ENCODE measurements around the gene TBC1D5. TPM values are rescaled to one million over a fixed set of nuclear protein-coding genes. Genes with fewer than 3 reads are reported as not detected.

The TBC1D5 gene
- total and polyA plus RNA-seq, 2 of the 8 experiments (the other 6 are each of a cell fraction or from before 2014, with no cell fraction given), result 11.0 to 22.9 TPM

DNA sequence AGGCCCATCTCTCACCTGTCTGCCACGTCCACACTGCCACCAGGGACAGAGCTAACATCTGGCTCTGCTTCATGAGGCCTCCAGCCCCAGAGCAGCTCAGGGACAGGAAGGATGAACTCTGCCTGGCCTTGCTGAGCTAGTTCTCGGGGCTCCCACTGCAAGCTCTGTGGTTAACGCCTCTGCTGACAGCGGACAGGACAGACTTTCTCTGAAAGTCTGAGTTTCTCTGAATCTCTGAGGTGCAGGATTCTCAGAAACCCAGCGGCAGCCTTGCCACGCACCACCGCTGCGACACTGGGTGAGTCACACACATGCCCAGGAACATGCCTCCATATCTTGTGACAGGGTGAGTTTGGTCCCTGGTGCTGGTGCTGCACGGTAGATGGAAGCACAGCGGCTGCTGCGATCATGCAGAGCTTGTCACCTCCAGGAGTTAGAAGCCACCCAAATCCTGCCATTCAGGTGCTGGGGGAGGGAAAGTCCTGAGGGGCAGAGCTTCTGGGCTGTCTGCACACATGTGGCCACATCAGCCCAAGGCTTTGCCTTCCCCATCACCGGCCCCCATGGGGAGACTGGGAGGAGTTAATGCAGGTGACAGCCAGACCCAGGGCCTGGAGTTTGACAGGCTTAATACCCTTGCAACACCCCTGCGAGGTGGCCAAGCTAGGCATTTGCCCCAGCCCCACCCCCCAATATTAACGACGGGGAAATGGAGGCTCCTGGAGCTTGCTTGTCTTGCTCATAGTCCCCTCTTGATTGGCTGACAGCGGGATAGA is 590.6 kb downstream of the TBC1D5 start:
- H3K79me2 ChIP-seq (ENCODE audit: control insufficient read depth in 1 of 2, insufficient read depth in 2 of 2, low read length in 2 of 2), result no peaks in the 10 kb centered on the region
- no peak overlapping the region for H2BK12ac ChIP-seq (ENCODE audit: low read depth, low read length)
- H4K20me1 ChIP-seq (replicated peaks in 1 of 2; ENCODE audit: control insufficient read depth in 1 of 2, insufficient read depth in 2 of 2, low read length in 2 of 2), result no peaks in the 10 kb centered on the region
- H4K8ac ChIP-seq (ENCODE audit: extremely low read depth, insufficient read depth, low read length), result no peak overlapping the region
- no peak overlapping the region for H3K4me3 ChIP-seq (ENCODE audit: extremely low read depth in 1 of 4, insufficient read depth in 2 of 4, low read depth in 3 of 4, low read length in 4 of 4)
- no peak overlapping the region for H2BK120ac ChIP-seq (replicated peaks; ENCODE audit: low read depth, low read length)
- ChIA-PET POLR2A (ENCODE audit: partially characterized antibody) (interaction anchor here (0.9 kb wide), 1 partner anchor 15 kb away, joined by 3 read pairs; no protein-coding TSS in a partner anchor), CTCF (ENCODE audit: partially characterized antibody) (interaction anchor here (0.7 kb wide), 1 partner anchor 551 kb away, joined by 3 read pairs; no protein-coding TSS in a partner anchor)
- H3K23ac ChIP-seq (ENCODE audit: insufficient read length), result no peak overlapping the region
- no peak overlapping the region for H3K9ac ChIP-seq (replicated peaks in 1 of 4; ENCODE audit: extremely low read depth in 1 of 4, low read depth in 3 of 4, low read length in 3 of 4)
- no peaks in the 10 kb centered on the region for H3K23me2 ChIP-seq (ENCODE audit: low read depth, low read length)
- no peak overlapping the region for H2BK5ac ChIP-seq (ENCODE audit: low read depth, low read length)
- H2BK20ac ChIP-seq (ENCODE audit: low read length), result no peak overlapping the region
- H3K4ac ChIP-seq (replicated peaks; ENCODE audit: insufficient read length, low read depth, low read length), result no peak overlapping the region
- no peaks in the 10 kb centered on the region for H3K27me3 ChIP-seq (replicated peaks in 1 of 4; ENCODE audit: control insufficient read depth in 3 of 4, extremely low read depth in 1 of 4, insufficient read depth in 3 of 4, low read length in 3 of 4)
- H3K14ac ChIP-seq (ENCODE audit: insufficient read length), result no peak overlapping the region
- H3K79me1 ChIP-seq (ENCODE audit: low read depth, low read length), result no peaks in the 10 kb centered on the region
- 94% methylated on average over 16 of the region's 16 CpGs; no CpG with 5 or more reads in 1 of the 2 experiments for WGBS, 2 experiments (ENCODE audit: extremely low coverage in 1 of 2, insufficient coverage in 1 of 2, insufficient read length in 1 of 2, insufficient replicate concordance in 2 of 2, low coverage in 1 of 2, low lambda C conversion rate in 2 of 2, missing lambda C conversion rate in 1 of 2)
- no peak overlapping the region for H3K27ac ChIP-seq (ENCODE audit: low read depth, low read length)
- no peak overlapping the region for H3K4me2 ChIP-seq (ENCODE audit: insufficient read depth in 1 of 2, low read depth in 2 of 2, low read length in 2 of 2)
- H3K4me1 ChIP-seq (replicated peaks in 1 of 4; ENCODE audit: control insufficient read depth in 3 of 4, insufficient read depth in 4 of 4, low read length in 3 of 4), result no peaks in the 10 kb centered on the region
- TF ChIP-seq, protein P1, sequence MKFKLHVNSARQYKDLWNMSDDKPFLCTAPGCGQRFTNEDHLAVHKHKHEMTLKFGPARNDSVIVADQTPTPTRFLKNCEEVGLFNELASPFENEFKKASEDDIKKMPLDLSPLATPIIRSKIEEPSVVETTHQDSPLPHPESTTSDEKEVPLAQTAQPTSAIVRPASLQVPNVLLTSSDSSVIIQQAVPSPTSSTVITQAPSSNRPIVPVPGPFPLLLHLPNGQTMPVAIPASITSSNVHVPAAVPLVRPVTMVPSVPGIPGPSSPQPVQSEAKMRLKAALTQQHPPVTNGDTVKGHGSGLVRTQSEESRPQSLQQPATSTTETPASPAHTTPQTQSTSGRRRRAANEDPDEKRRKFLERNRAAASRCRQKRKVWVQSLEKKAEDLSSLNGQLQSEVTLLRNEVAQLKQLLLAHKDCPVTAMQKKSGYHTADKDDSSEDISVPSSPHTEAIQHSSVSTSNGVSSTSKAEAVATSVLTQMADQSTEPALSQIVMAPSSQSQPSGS (IDR thresholded peaks at IDR 0.05; ENCODE audit: low read length), result no peak
- no peak for TF ChIP-seq SRF (IDR thresholded peaks at IDR 0.05; ENCODE audit: low read depth, low read length)
- H2AK5ac ChIP-seq (ENCODE audit: low read depth, low read length), result no peak overlapping the region
- no peak overlapping the region for H4K91ac ChIP-seq (replicated peaks; ENCODE audit: insufficient read length, low read length)
- peaks cover 0 to 2% (median 0%) of the 10 kb centered on the region in 4 experiments; a peak in 1 of 8 replicates for H3K36me3 ChIP-seq (ENCODE audit: control insufficient read depth in 2 of 4, insufficient read depth in 4 of 4, low read length in 3 of 4)
- no peak overlapping the region for H4K5ac ChIP-seq (ENCODE audit: insufficient read length, low read depth, low read length)
- H2AFZ ChIP-seq (ENCODE audit: low read length), result no peak overlapping the region
- H3K56ac ChIP-seq (replicated peaks; ENCODE audit: insufficient read length, low read depth, low read length), result no peak overlapping the region
- no peak for FAIRE-seq
- no peaks in the 10 kb centered on the region for H3K9me3 ChIP-seq (ENCODE audit: insufficient read depth in 2 of 2, low read depth in 1 of 2, low read length in 1 of 2)
- H2BK15ac ChIP-seq (ENCODE audit: low read length), result no peak overlapping the region
- no peak overlapping the region for H3K18ac ChIP-seq (ENCODE audit: extremely low read depth, low read length)
- no peak for DNase-seq (ENCODE audit: low read depth in 1 of 2, low spot score in 2 of 2)
